GM19023 (cell line): ENCODE data around the gene PSMD11.
A peak's percentile ranks its signal among the peaks of the same experiment; 100 is the strongest.

Experiments
- ATAC-seq: cut with Tn5 transposase; IDR thresholded peaks from one replicate; pipeline ENCODE4 v1.9.1; 2021; ENCODE audit warnings: mild to moderate bottlenecking, moderate library complexity; ENCODE audit not compliant: unreplicated experiment

PSMD11 gene

GRCh38 chr17:32463304-32463703 lies 19.0 kb downstream of the PSMD11 start:
- ATAC-seq = no peak

GRCh38 chr17:32464374-32464773 lies 20.1 kb downstream of the PSMD11 start:
- ATAC-seq = no peak

DNA sequence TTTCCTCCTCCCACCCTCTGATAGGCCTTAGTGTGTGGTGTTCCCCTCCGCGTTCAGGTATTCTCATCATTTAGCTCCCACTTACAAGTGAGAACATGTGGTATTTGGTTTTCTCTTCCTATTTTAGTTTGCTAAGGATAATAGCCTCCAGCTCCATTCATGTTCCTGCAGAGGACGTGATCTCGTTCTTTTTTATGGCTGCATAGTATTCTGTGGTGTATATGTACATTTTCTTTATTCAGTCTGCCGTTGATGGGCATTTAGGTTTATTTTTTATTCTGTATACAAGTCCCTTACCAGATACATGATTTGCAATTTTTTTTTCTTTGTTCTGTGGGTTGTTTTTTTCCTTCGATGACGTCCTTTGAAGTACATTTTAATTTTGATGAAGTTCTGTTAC lies 23.6 kb downstream of the PSMD11 start:
- no peak for ATAC-seq

DNA sequence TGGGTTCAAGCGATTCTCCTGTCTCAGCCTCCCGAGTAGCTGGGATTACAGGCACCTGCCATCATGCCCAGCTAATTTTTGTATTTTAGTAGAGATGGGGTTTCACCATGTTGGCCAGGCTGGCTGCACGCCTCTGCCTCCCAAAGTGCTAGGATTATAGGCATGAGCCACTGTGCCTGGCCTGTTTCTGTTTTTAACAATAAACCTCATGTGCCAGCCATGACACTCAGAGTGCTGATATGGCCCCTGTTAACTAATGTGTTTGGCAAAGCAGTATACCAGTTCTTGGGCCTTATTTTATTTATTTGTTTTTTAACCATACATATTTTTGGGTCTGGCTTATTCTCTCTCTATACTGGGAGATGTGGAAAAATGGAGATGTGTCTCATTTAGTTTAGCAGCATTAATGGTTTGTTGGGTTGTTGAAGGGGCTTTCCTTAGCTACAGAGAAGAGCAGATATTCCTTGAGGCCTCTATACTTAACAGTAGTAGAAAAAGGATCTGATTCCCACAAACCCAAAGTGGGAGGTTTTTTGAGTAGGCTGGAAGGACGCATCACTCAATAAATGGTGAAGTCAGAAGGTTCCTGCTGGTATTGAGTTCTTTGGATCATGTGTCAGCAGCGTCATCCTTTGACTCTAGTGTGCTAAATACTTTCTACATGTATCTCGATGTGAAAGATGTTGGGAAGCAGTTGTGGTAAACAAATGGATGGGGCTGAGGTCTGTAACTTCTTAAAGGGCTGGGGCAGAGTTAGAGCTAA lies 26.3 kb downstream of the PSMD11 start:
- ATAC-seq = no peak

- ATAC-seq = no peak
Observed at GRCh38 chr17:32471652-32472051, 27.3 kb downstream of the PSMD11 start.

DNA sequence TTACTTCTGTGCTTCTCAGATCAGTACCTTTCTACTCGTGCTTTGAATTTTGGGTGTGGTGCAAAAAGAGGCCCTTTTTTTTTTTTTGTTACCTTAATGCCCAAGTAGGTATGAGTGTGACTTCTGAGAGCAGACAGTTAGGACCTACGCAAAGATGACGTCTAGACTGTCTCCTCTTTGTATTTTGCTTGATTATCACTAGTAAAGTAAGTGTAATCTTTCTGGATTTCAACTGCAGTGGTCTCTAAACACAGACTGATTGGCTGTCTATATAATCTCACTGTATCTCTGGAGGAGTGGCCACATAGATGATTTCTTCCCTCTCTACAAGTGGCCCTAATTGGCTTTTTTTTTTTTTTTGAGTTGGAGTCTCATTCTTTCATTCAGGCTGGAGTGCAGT lies 30.9 kb downstream of the PSMD11 start:
- ATAC-seq = no peak

DNA sequence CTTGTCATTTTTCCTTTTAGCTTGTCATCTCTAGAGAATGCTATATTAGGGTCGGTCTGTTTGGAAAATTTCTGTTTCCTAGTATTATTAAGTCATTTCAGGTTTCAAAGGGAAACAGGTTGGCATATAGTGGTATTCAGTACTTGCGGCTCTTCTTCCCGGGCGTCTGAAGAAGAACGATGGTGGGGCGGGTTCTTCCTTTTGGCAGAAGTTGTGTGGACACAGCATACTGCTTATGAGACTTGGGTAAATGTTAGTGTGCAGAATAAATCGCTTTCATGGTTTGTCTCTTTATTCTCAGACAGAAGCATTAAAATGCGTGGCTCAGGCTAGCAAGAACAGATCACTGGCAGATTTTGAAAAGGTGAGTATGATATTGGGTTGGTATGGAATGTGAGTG lies 32.9 kb downstream of the PSMD11 start:
- no peak for ATAC-seq

DNA sequence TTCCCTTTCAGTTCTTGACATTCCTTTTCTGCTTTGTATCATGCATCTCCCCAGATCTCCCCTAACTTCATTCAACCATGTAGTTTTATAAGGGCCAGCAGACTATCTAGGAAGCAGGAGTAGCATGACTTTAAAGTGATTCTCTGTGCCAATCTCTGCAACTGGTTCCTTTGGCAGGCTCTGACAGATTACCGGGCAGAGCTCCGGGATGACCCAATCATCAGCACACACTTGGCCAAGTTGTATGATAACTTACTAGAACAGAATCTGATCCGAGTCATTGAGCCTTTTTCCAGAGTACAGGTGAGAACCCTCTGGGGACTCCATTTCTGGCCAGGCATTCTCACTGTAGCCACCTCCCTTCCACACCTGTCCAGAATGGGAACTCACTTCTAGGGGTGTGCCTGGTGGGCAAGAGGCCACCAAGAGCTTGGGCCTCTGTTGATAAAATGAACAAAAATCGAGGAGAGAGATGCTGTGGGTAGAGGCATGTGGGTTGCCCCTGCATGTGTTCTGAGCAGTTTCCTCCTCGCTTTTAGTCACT lies 34.8 kb downstream of the PSMD11 start:
- ATAC-seq = no peak

DNA sequence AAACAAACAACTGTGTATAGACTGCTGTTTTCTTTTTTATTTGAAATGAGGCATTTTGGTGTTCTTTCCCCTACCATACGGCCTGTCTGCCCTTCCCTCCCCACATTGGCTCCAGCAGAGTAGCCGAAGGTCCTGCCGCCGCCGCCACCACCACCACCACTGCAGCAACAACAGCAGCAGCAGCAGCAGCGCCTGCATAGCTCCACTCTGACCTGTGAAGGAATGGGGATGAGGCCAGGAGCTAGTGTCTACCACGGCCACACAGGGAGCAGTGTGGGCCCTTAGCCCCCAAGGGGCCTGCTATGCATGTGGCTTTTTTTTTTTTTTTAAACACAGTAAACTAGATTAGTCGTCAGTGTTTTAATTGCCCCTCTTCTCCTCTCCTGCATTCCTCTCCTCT lies 36.9 kb downstream of the PSMD11 start:
- no peak for ATAC-seq

DNA sequence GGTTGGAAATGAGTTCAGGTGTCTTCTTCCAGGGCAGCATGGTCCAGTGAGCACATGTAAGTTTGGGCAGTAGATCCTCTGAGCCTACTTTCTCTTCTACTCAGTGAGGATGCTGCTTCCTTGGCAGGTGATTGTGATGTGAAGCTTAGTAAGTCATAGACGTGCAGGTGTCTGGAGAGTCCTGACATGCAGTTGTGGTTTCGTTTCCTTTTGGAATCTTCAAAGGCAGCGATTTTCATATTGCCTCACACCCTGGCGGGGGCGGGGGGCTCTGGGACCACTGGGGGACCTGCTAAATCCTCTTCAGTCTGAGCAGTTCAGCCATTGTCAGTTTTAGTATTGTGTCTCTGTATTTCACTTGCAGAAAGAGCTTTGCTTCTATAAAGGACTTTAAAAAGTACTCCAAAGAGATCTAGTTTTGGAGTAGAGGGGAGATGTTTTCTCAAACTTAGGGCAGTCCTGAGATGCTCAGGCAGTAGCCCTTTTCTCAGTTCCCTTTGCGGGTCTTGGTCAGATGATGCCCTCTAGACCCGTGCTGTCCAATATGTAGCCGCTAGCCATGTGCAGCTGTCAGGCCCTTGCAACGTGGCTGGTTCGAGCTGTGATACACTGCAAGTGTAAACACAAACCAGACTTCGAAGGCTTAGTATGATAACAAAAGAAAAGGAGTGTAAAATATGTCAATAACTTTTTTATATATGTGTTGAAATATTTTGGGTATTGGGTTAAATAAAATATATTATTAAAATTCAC lies 38.4 kb downstream of the PSMD11 start:
- no peak for ATAC-seq

- ATAC-seq = no peak
Observed at GRCh38 chr17:32483451-32484019, 39.2 kb downstream of the PSMD11 start.

GRCh38 chr17:32484041-32484461 lies 39.7 kb downstream of the PSMD11 start:
- ATAC-seq = no peak

- ATAC-seq = no peak
Observed at GRCh38 chr17:32484628-32485027, 40.3 kb downstream of the PSMD11 start.

GRCh38 chr17:32485261-32486110 lies 41.2 kb downstream of the PSMD11 start:
- no peak for ATAC-seq

- peak; percentile 58 for ATAC-seq
Observed at GRCh38 chr17:32486111-32486700, 41.9 kb downstream of the PSMD11 start.

DNA sequence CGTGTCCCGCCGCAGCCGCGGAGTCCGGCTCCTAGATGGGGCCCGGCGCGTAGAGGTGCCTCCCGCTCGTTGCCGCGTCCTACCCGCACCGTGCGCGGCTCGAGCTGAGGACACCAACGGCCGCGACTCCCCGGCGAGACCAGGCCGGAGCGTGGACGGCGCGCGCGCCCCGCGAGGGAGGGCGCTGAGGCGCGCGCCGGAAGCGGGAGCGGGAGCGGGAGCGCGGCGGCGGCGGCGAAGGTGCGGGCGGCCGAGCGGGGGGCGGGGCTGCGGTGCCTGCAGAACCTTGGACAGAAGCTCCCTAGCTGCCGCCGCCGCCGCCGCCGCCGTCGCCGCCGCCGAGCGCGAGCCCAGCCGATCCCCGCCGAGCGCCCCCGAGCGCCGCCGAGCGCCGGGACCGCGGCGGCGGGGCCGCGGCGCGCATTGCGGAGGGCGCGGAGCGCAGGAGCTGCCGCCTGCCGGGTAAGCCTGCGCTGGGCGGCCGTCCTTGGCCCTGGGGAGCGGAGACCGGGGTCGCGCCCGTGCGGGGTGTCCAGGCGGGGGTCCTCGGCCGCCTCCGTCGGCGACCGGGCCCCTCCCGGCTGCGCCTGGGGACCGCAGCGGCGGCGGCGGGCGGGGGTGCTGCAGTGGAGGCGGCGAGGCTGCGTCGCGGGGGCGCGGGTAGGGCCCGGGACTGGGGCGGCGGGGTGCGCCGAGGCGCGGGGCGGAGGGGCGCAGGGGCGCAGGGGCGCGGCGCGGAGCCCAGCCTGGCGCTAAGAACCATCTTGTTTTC lies 42.6 kb downstream of the PSMD11 start, which contains the start of gene CDK5R1:
Gene CDK5R1, plus strand, starts transcription at position 293 of the 772 bp plus-strand sequence. CDS start 628 bp downstream, outside the sequence.
- peak; percentile 49 for ATAC-seq

GRCh38 chr17:32487473-32488176 lies 43.3 kb downstream of the PSMD11 start:
- ATAC-seq = no peak

DNA sequence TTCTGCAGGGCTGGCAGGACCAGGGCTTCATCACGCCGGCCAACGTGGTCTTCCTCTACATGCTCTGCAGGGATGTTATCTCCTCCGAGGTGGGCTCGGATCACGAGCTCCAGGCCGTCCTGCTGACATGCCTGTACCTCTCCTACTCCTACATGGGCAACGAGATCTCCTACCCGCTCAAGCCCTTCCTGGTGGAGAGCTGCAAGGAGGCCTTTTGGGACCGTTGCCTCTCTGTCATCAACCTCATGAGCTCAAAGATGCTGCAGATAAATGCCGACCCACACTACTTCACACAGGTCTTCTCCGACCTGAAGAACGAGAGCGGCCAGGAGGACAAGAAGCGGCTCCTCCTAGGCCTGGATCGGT lies 43.9 kb downstream of the PSMD11 start:
- ATAC-seq = no peak

- no peak for ATAC-seq
Observed at GRCh38 chr17:32488604-32489180, 44.4 kb downstream of the PSMD11 start.
